Heart left ventricle (tissue), 13 donors: ENCODE results near the gene CDC26.

Experiments
- CTCF ChIP-seq, 12 donors: fragments of 200-600 bp; sonication (generic) in 4 of 12; IDR thresholded peaks; one replicate each; pipeline versions ENCODE4 v1.5.0 to v1.8.0; 2018 to 2022; ENCODE audit warnings: antibody characterized with exemption in 12 of 12, mild to moderate bottlenecking in 5 of 12
- POLR2A ChIP-seq, 2 donors: fragments of 450-650 bp; IDR thresholded peaks; one replicate each; pipeline ENCODE4 v1.6.1; 2017; ENCODE audit warnings: antibody characterized with exemption in 2 of 2, mild to moderate bottlenecking in 2 of 2, moderate library complexity in 2 of 2
- donor health status: ischemic (EF 13 %, LVEDD 7.1; RV severe dilation, severe dysfunction).
- donor health status: DM: no; HTN: yes; CAD: no.
- donor health status: DM: no; HTN: no; CAD: no.
- donor health status: ischemic (EF 25% LVEDD 6.9; RV normal size, moderate dysfunction).
- donor health status: ischemic (EF 25% LVEDD 5.7; RV mildly dilated, moderate dysfunction).
- donor health status: ischemic (EF 35%, LVEDD 5.7; RV mildly dilated, moderate dysfunction).
- donor health status: nonischemic (EF 11% LVEDD 7.7; RV severe dilation, severe dysfunction).
- donor health status: DM: yes; HTN: yes; CAD: no.
- donor health status: PGD.
- donor health status: ischemic (EF 29% LVEDD 5.4; RV normal size, mild dysfunction).
- donor health status: nonischemic (EF 23%, LVEDD 6.1; RV moderate dilation, normal function).

DNA sequence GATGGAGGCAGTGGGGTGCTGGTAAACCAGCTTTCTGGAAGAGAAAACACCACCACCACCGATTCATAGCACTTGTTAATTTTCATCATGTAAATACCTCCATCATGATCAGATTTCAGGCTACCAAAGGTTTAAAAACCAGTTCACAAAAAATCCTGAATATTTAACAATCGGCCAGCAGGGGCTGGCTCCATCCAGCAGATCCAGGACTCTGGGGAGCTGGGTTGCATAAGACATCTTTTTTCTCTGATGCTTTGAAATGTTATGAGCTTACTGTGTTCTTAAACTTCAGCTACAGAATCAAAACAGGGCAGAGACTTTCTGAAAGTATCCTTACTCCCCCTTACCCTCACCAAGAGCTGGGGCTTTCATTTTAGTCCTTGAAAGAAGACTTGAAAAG, 42.4 kb upstream of the CDC26 start:
- TF ChIP-seq CTCF (IDR thresholded peaks at IDR 0.05), result peak in 3 of 12 donors; percentile 8 to 24 (median 13)
- TF ChIP-seq POLR2A (IDR thresholded peaks at IDR 0.05), result no peak
